ENCODE results near the gene UGT2B17. TPM values are rescaled to one million over a fixed set of nuclear protein-coding genes. Genes with fewer than 3 reads are reported as not detected.
"Not testable (repeated sequence)": the region's sequence is repeated elsewhere in the genome, so short reads cannot be mapped to it uniquely, and the experiment has no call there.

The UGT2B17 gene
- total RNA-seq, 2 donors from 2014 or later = not detected

- no peak for DNase-seq (ENCODE audit: low spot score)
- Histone ChIP-seq H3K4me1 (no peaks in the 10 kb centered on the region), H3K36me3 (no peaks in the 10 kb centered on the region), H3K27ac (no peak overlapping the region), H3K27me3 (no peaks in the 10 kb centered on the region), H3K9me3 (no peaks in the 10 kb centered on the region), H3K4me3 (no peak overlapping the region)
- no peak for TF ChIP-seq CTCF (IDR thresholded peaks at IDR 0.05)
These were observed 3.4 kb downstream of the UGT2B17 start for GRCh38 chr4:68572653-68573170.

- no peak for DNase-seq (ENCODE audit: low spot score)
- H3K27ac ChIP-seq = no peak overlapping the region
- H3K9me3 ChIP-seq = no peaks in the 10 kb centered on the region
- no peaks in the 10 kb centered on the region for H3K27me3 ChIP-seq
- no peaks in the 10 kb centered on the region for H3K36me3 ChIP-seq
- H3K4me3 ChIP-seq = no peak overlapping the region
- no peak for TF ChIP-seq CTCF (IDR thresholded peaks at IDR 0.05)
- no peaks in the 10 kb centered on the region for H3K4me1 ChIP-seq
These were observed 6.0 kb downstream of the UGT2B17 start for GRCh38 chr4:68570122-68570507.

- no peaks in the 10 kb centered on the region for H3K27me3 ChIP-seq
- no peaks in the 10 kb centered on the region for H3K9me3 ChIP-seq
- no peaks in the 10 kb centered on the region for H3K4me1 ChIP-seq
- no peak for DNase-seq (ENCODE audit: low spot score)
- TF ChIP-seq CTCF (IDR thresholded peaks at IDR 0.05) = no peak
- H3K4me3 ChIP-seq = no peak overlapping the region
- H3K27ac ChIP-seq = no peak overlapping the region
- no peaks in the 10 kb centered on the region for H3K36me3 ChIP-seq
These were observed 6.5 kb downstream of the UGT2B17 start for GRCh38 chr4:68569466-68570121.

GRCh38 chr4:68569036-68569435 is 7.1 kb downstream of the UGT2B17 start:
- not testable (repeated sequence) for H3K27me3 ChIP-seq; H3K36me3 ChIP-seq; H3K4me3 ChIP-seq; H3K4me1 ChIP-seq; H3K27ac ChIP-seq; DNase-seq (ENCODE audit: low spot score); H3K9me3 ChIP-seq

- DNase-seq (ENCODE audit: low spot score); H3K9me3 ChIP-seq: not testable (repeated sequence)
These were observed 7.6 kb downstream of the UGT2B17 start for GRCh38 chr4:68568535-68568934.

GRCh38 chr4:68566364-68566763 is 9.8 kb downstream of the UGT2B17 start:
- not testable (repeated sequence) for H3K27ac ChIP-seq; H3K36me3 ChIP-seq; H3K4me1 ChIP-seq; H3K9me3 ChIP-seq; H3K4me3 ChIP-seq; DNase-seq (ENCODE audit: low spot score); H3K27me3 ChIP-seq

More at GRCh38 chr4:68568535-68568934, 7.6 kb downstream of the UGT2B17 start:
- H3K36me3 ChIP-seq, H3K4me1 ChIP-seq, H3K27ac ChIP-seq, H3K4me3 ChIP-seq, H3K27me3 ChIP-seq: not testable (repeated sequence)

- H3K4me1 ChIP-seq; H3K27ac ChIP-seq; H3K27me3 ChIP-seq; H3K36me3 ChIP-seq; H3K4me3 ChIP-seq; H3K9me3 ChIP-seq; DNase-seq (ENCODE audit: low spot score): not testable (repeated sequence)
These were observed 11.0 kb downstream of the UGT2B17 start for GRCh38 chr4:68565082-68565481.

GRCh38 chr4:68560364-68561070 is 15.6 kb downstream of the UGT2B17 start:
- H3K27me3 ChIP-seq; H3K9me3 ChIP-seq; H3K27ac ChIP-seq; DNase-seq (ENCODE audit: low spot score); H3K36me3 ChIP-seq; H3K4me1 ChIP-seq; H3K4me3 ChIP-seq: not testable (repeated sequence)

GRCh38 chr4:68553830-68554229 is 22.3 kb downstream of the UGT2B17 start:
- not testable (repeated sequence) for H3K27ac ChIP-seq; H3K4me1 ChIP-seq; H3K9me3 ChIP-seq; H3K36me3 ChIP-seq; DNase-seq (ENCODE audit: low spot score); H3K4me3 ChIP-seq; H3K27me3 ChIP-seq

GRCh38 chr4:68552818-68553811 is 23.0 kb downstream of the UGT2B17 start:
- H3K4me1 ChIP-seq; H3K27ac ChIP-seq; H3K36me3 ChIP-seq; H3K27me3 ChIP-seq; DNase-seq (ENCODE audit: low spot score); H3K9me3 ChIP-seq; H3K4me3 ChIP-seq: not testable (repeated sequence)

- not testable (repeated sequence) for H3K27me3 ChIP-seq; H3K4me3 ChIP-seq; H3K27ac ChIP-seq; H3K36me3 ChIP-seq; DNase-seq (ENCODE audit: low spot score); H3K9me3 ChIP-seq; H3K4me1 ChIP-seq
These were observed 33.4 kb downstream of the UGT2B17 start for GRCh38 chr4:68542742-68543141.
